Subcutaneous adipose tissue (tissue), 4 donors: ENCODE measurements around the gene B4GALNT3. TPM values are rescaled to one million over a fixed set of nuclear protein-coding genes. Genes with fewer than 3 reads are reported as not detected.

Experiments
- CTCF ChIP-seq: fragments of 450-650 bp; IDR thresholded peaks from one replicate; pipeline ENCODE4 v1.5.1; 2016; ENCODE audit warnings: low read depth, mild to moderate bottlenecking, control low read depth, antibody characterized with exemption, moderate library complexity
- total RNA-seq, 4 donors: library from RNA; depleted of rRNA; stranded (reverse); fragments of >200 nt; gene quantifications; one replicate each; pipeline ENCODE4 v1.1.0, GENCODE V29; 2016

Gene B4GALNT3
- under 1 TPM in 3 of 4 donors, not detected in 1; 0.16 to 0.22 (median 0.17) TPM for total RNA-seq

- TF ChIP-seq CTCF = no peak
Observed at GRCh38 chr12:459430-460258, at the start of gene B4GALNT3. Gene B4GALNT3, plus strand, starts transcription at chr12:459939. Its CDS starts 438 bp downstream, at chr12:460377.

- no peak for TF ChIP-seq CTCF
Observed at GRCh38 chr12:414859-415258, 44.9 kb upstream of the B4GALNT3 start.

GRCh38 chr12:418432-418831 lies 41.3 kb upstream of the B4GALNT3 start:
- TF ChIP-seq CTCF = no peak

- no peak for TF ChIP-seq CTCF
Observed at GRCh38 chr12:422526-422925, 37.2 kb upstream of the B4GALNT3 start.

GRCh38 chr12:442235-442884 lies 17.4 kb upstream of the B4GALNT3 start:
- TF ChIP-seq CTCF = no peak

GRCh38 chr12:447141-447540 lies 12.6 kb upstream of the B4GALNT3 start:
- TF ChIP-seq CTCF = no peak

GRCh38 chr12:449203-449602 lies 10.5 kb upstream of the B4GALNT3 start:
- no peak for TF ChIP-seq CTCF
